LNCAP (cell line): ENCODE data around the gene HNRNPF.

Experiments used
- TF ChIP-seq, protein P1 (sequence below): fragments of 450-650 bp; IDR thresholded peaks from 2 replicates; pipeline ENCODE4 v1.5.1; 2017; ENCODE audit warnings: mild to moderate bottlenecking

The HNRNPF gene

DNA sequence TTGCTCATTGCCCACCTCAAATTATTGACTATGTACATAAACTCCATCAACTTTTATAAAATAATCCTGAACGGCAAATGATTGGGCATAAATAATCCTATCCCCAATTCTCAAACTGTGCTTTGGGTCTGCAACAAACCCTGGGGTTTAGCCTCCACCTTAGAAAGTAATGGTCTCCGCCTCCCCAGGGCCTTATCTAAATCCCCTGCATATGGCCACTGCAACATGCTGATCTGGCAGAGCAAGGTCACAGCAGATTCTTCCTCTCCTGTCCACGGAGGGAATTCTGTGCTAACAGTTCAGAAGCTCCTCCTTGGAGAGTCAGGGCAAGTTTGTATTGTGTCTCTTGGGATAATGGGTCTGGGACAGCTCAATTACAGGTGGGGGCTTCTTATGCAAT is 19.1 kb downstream of the HNRNPF start:
- TF ChIP-seq, protein P1, sequence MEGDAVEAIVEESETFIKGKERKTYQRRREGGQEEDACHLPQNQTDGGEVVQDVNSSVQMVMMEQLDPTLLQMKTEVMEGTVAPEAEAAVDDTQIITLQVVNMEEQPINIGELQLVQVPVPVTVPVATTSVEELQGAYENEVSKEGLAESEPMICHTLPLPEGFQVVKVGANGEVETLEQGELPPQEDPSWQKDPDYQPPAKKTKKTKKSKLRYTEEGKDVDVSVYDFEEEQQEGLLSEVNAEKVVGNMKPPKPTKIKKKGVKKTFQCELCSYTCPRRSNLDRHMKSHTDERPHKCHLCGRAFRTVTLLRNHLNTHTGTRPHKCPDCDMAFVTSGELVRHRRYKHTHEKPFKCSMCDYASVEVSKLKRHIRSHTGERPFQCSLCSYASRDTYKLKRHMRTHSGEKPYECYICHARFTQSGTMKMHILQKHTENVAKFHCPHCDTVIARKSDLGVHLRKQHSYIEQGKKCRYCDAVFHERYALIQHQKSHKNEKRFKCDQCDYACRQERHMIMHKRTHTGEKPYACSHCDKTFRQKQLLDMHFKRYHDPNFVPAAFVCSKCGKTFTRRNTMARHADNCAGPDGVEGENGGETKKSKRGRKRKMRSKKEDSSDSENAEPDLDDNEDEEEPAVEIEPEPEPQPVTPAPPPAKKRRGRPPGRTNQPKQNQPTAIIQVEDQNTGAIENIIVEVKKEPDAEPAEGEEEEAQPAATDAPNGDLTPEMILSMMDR = no peak

DNA sequence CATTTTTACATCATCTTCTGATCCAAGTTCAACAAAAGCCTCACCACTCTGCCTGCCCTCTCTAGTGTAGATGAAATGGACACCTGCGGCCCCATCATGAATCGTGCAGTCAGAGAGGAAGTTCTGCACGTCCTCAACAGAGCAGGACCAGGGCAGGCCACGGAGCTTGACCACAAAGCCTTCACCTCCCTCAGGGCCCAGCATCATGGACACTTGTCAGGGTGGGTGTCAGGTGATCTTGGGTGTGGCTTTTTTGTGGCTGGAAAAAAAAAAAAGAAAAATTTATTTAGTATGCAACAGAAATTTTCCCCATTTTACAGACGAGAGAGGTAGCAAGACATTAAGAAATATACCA is 21.3 kb downstream of the HNRNPF start:
- TF ChIP-seq, protein P1 = no peak

DNA sequence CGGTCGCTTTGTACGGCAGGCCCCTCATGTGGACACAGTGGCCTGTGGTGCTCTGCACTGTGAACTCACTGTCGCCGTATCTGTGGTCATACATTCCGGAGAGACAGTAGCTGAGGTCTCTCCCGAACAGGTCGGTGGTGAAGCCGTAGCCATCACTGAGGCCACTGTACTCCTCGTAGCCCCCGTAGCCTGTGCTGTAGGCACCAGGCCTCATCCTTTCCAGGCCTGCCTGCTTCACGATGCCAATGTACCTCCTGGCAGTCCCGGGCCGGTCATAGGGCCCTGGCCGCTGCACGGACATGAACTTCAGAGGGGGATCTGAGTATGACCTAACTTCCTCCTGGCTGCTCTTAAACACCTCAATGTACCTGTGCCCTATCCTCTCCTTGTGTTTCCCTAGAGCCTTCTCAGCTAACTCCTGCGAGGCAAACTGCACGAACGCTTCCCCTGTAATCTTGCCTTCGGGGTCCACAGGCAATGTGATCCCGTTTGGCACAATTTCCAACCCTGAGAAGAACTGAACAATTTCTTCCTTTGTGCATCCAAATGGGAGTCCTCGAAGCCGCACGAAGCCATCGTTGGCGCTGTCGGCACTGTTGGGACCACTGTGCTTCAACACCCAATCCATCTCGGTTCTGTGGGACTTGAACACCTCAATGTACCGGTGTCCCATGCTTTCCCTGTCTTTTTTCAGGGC is 21.9 kb downstream of the HNRNPF start:
- TF ChIP-seq, protein P1 = no peak

DNA sequence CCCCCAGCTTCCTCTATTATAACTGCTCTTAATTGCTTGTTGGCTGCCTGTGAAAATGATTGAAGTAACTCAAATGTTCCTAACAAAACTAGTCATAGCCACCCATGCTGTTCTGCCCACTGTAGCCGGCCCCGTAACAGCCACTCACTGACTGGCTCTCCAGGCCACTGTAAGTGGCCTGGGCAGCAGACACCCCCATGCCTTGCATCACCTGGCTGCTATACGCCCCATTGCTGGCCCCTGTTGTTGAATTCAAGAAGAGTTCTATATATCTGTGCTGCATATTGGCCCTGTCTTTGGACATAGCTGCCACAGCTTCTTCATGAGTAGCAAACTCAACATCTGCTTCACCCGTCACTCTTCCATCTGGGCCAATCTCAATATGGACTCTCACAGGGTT is 22.4 kb downstream of the HNRNPF start:
- TF ChIP-seq, protein P1 = no peak

DNA sequence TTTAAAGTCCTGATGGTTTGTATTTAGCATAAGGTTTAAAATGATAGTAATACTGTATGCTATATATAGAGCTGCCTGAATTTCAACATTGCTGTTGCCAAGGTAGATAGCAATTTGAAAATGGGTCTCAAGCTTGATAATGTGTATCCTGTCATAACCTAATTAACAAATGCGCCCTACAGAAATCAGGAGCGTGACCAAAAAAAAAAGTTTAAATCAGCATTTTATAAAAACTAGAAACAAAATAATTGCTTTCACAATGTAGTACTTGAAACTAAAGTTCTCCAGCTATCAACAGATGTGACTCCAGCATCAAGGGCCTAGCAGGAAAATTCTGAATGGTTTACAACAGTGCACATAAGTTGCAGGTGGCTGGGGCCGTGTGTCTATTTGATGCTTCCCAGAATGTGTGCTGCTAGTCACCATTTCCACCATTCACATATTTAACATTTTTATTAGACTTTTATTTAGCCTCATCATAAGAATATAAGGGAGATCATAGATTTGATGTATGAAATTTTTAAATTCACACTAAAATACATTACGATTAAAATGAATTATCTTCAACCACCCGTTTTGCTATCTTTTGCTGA is 23.5 kb downstream of the HNRNPF start:
- TF ChIP-seq, protein P1 = no peak

DNA sequence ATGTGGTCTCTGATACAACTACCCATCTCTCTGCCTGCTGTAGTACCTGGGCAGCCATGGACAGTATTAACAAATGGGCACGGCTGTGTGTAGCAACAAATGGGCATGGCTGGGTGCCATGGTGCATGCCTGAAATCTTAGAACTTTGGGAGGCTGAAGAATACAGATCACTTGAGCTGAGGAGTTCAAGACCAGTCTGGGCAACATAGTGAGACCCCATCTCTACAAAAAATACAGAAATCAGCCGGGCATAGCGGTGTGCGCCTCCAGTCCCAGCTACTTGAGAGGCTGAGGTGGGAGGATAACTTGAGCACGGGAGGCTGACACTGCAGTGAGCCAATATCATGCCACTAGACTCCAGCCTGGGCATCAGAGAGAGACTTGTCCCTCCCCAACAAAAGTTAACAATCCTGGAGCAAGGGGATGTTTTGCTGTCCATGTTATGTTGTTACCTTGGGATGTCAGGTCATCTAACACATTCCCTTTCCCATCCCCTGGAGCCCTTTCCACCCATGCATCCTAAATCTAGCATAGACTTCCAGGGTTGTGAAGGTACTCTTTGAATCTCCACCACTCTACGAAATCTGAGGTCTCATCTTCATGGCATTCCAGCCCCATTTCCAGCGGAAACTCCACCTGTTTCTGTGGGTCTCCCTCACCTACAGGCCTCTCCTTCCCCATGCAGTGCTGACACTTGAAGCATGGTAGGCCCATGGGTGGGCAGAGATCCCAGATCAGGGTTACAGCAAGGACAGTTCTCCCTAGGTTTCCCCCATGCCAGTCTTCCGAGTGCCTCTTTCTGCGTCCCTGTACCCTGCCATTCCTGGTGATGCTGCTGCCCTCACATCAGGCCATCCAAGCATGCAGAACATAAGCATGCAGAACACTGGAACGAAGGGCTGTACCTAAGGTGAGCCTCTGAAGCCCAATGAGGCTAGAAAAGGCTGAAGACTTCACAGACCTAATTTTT is 24.4 kb downstream of the HNRNPF start:
- TF ChIP-seq, protein P1 = no peak

DNA sequence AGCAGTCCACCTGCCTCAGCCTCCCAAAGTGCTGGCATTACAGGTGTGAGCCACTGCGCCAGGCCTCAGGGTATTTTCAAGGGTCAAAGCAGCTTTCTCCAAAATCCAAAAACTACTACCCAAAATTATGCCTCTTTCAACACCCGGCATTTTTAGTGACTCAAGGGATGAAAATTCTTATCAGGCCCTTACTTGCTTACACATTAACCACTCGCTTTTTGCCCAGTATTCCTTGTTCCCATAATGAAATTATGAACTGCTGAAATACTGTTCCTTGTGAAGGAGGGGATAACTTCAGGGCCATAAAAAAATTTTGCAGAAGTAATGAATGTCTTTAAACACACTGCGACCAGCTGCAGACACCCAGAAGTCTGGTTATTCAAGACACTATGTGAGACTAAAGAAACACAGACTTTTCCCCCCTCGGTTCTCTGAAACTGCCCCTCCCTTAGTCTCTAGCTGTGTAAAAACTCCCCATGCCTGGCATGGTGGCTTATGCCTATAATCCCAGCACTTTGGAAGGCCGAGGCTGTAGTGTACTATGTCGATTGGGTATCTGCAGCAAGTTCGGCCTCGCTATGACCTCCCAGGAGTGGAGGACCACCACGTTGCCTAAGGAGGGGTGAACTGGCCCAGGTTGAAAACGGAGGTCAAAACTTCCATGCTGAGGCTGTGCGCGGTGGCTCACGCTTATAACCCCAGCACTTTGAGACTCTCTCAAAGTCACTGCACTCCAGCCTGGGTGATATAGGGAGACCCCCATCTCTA is 25.6 kb downstream of the HNRNPF start:
- TF ChIP-seq, protein P1 = no peak
